HG02642 (cell line): ENCODE results near the gene POLR2E.
"Not testable (repeated sequence)": the region's sequence is repeated elsewhere in the genome, so short reads cannot be mapped to it uniquely, and the experiment has no call there.

ENCODE experiments used
- ATAC-seq: cut with Tn5 transposase; IDR thresholded peaks from one replicate; pipeline ENCODE4 v1.9.1; 2021; ENCODE audit warnings: mild to moderate bottlenecking; ENCODE audit not compliant: unreplicated experiment, poor library complexity

Gene POLR2E

GRCh38 chr19:1094978-1095701 is at the start of gene POLR2E:
TSS of gene POLR2E (minus strand) at chr19:1095375. CDS start at chr19:1095315, 60 bp downstream.
- peak; percentile 86 for ATAC-seq

DNA sequence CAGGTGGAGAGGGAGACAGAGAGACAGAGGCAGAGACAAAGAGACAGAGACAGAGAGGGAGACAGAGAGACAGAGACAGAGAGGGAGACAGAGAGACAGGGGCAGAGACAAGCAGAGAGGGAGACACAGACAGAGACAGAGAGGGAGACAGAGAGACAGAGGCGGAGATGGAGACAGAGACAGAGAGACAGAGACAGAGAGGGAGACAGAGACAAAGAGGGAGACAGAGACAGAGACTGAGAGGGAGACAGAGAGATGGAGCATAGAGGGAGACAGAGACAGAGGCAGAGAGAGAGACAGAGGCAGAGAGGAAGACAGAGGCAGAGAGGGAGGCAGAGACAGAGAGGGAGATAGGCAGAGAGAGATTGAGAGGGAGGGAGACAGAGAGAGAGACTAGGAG is 49.6 kb upstream of the POLR2E start:
- ATAC-seq = no peak

- no peak for ATAC-seq
These were observed 48.7 kb upstream of the POLR2E start for GRCh38 chr19:1143828-1144399.

GRCh38 chr19:1141944-1142343 is 46.8 kb upstream of the POLR2E start:
- ATAC-seq = no peak

DNA sequence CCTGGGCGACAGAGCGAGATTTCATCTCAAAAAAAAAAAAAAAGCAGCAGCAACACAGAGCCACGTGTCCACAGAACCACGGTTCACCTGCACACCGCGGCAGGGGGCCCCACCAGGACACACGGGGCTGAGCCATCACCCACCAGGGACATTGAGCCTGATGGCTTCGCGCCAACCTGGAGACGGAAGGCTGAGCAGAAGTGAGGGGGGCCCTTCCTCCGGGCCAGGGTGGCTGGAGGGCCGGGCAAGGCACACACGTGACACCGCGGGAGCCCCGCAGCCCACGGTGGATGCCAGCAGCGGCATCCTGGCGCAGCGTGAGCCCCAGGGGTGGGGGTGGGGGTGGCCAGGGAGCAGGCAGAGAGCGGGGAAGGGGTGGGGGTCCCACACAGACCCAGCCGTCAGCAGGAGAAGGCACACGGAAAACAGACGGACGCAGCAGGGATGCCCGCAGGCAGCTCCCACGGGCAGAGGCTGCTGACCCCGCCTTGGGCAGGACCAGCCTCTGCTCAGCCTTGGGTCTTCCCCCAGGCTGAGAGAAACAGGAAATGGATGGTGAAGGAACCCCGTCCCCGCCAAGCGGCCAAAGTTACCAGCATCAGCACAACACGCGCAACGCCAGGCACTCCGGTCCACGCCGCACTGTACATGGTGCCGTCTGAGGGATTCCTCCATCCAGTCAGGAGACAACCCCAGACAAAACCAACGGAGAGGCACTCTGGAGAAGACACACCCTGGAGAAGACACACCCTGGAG is 45.3 kb upstream of the POLR2E start:
- ATAC-seq = no peak

DNA sequence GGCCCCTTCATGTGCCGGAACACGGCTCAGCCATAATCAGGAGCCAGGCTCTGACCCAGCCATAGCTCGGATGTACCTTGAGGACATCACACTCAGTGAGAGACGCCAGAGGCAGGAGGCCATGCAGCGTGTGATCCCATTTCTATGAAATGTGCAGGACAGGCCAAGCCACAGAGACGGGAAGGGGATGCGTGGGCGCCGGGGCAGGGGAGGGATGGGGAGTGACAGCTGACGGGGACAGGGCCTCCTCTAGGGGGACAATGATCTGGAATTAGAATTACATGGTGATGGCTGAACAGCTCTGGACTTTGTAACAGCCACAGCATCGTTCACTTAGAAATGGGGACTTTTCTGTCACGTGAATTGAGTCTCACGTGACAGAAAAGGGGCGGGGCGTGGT is 44.0 kb upstream of the POLR2E start:
- ATAC-seq = no peak

DNA sequence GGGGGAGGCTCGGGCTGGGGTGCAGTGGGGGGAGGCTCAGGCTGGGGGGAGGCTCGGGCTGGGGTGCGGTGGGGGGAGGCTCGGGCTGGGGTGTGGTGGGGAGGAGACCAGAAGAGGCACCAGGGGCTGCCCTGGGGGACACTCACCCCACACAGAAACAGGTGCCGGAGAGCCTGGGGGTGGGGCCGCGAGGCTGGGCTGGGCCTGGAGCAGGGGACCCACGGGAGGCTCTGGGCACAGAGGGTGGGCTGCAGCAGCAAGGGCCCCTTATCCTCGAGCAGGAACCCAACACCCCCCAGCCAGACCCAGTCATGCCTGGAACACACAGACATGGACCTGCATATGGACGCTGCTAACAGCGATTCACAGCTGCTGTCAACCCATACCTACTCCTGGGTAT is 42.9 kb upstream of the POLR2E start:
- no peak for ATAC-seq

DNA sequence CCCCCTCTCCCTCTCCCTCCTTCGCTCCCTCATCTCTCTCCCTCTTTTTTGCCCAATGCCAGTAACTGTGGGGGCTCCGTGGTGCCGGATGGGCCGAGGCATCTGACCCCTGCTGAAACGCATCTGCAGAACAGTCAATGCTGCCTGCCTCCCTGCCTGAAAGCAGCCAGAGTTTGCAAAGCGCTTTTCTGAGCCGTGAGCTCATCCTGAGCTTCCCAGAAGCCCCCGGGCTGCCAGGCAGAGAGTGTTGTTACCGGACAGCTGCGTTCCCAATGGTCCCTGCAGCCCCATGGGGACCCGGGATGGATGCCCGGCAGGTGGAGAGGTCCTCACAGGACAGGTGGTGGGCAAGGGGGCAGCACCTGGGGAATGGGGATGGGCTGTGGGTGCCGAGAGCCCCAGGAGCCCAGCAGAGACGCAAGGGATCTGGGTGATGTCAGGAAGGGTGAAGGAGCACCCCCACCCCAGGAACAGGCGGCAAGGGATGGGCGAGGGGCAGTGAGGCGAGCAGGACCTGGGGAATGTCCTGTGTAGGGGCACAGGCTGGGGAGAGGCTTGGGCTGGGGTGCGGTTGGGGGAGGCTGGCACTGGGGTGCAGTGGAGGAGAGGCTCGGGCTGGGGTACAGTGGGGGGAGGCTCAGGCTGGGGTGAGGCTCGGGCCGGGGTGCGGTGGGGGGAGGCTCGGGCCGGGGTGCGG is 41.6 kb upstream of the POLR2E start:
- no peak for ATAC-seq

- ATAC-seq = no peak
These were observed 41.0 kb upstream of the POLR2E start for GRCh38 chr19:1136201-1136600.

- ATAC-seq = no peak
These were observed 40.3 kb upstream of the POLR2E start for GRCh38 chr19:1135454-1135853.

- no peak for ATAC-seq
These were observed 39.3 kb upstream of the POLR2E start for GRCh38 chr19:1134431-1134830.

DNA sequence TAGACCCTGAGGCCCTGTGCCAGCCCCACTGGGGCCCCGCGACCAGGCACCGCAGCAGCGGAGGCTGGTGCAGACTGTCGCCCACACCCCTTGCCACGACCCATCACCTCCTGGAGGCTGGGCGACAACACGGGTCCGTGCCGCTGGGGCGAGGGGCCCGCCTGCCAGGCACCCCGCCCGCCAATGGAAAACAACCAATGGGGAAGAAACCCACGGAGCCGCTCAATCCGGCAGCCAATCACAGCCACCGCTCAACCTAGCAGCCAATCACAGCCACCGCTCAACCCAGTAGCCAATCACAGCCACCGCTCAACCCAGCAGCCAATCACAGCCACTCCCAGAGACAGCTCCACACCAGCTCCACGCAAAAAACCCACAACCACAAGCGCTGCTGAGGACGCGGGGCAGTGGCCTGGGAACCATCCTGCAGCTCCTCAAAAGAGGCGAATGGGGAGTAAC is 38.3 kb upstream of the POLR2E start:
- ATAC-seq = peak; percentile 36

DNA sequence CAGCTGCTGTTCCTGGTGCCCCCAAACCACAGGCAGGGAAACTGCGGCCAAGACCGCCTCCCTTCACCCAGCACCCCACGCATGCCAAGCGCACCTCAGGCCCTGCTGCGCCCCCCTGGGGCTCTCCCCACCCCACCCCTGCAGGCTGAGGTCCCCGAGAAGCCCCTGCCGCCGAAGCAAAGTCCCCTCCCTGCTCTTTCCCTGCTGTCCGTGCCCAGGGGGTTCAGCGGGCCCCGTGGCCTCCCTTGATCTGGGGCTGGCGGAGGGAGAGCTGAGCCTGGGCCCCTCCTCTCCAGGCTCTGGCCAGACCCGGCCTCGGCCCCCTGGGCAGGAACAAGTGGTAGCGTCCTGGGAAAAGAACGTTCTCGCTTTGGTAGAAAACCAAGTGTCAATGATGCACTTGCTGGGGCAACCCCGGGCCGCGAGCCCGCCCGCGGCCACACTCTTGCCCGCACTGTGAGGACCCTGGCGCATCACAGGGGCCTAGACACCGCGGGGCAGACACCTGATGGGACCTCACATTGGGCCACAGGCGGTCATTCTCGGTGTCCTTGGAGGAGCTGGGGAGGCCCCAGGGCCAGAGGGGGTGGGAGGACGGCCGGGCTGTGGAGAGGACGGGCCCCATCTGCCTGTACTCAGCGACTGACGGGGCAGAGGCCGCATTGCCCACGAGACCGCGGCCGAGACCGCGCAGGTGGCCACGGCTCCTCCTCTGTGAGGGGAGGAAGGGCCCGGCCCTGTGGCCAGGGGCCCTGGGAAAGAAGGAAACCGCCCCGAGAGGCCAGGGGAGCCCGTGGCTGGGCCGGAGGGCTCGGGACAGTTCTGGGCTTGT is 37.6 kb upstream of the POLR2E start:
- peak; percentile 13 for ATAC-seq

DNA sequence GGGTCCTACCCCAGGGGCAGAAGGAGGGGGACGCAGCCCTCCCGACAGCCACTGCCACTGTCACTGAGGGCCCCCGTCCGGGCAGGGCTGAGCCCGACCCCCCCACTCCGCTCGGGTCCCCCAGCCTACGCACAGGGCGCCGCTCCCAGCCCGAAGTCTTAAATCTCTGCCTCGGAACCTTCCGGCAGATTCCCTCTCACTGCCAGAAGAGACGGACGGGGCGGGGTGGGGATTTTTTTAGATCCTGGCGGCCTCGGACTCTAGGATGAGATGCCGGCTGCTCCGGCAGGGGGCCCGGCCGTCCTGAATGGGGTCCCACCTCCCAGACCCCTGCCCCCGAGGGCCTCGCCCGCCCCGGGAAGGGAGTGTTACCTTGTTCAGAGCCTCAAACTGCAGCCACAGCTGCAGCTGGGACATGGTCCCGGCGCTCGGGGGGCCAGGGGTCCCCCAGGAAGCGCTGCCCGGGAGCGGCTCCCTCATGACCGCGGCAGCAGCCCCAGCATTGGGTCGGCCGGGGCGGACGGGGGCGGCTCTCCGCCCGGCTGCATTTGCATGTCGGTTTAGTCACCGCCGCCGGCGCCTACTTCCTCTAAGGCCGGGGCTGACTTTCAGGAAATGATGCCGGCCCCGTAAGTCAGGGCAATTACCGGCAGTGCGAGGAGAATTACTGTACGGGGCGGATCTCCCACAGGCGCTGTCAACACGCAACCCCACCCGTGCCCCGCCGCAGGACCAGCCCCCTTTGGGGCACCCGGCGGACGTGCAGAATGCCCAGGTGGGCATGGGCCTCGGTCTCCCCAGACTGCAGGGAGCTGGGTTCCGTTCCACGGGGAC is 36.8 kb upstream of the POLR2E start:
- ATAC-seq = peak; percentile 56

- peak; percentile 7 for ATAC-seq
These were observed 35.9 kb upstream of the POLR2E start for GRCh38 chr19:1130771-1131717.

DNA sequence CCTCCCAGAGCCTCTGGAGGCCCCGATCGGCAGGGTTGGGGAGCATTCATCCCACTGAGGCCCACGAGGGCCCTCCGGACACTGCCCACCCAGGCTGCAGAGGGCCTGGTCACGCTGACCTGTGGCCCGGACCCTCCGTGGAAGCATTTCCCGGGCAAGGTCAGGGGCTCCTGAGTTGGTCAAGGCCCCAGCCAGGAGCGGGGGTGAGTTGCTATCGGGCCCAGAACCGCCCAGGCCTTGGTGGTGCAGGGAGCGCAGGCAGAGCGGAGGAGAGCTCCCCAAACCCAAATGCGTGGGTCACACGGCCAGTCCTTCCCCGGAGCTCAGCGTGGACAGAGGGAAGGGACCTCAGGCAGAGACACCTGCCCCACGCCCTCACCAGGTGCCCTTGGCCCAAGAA is 34.4 kb upstream of the POLR2E start:
- no peak for ATAC-seq

DNA sequence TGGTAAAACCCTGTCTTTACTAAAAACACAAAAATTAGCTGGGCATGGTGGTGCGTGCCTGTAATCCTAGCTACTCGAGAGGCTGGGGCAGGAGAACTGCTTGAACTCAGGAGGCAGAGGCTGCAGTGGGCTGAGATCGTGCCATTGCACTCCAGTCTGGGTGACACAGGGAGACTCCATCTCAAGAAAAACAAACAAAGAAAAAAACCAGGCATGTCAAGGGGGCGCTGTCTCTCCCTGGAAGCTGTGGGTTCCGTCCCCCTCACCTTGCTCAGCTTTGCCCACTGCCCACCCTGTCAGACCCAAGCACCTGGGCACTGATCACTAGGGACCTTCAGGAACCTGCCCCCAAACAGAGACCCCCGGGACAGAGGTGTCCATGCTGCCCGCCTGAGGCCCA is 33.9 kb upstream of the POLR2E start:
- ATAC-seq = not testable (repeated sequence)

- no peak for ATAC-seq
These were observed 32.9 kb upstream of the POLR2E start for GRCh38 chr19:1128106-1128505.
